Measurements from ENCODE around the gene AHDC1. TPM values are rescaled to one million over a fixed set of nuclear protein-coding genes. Genes with fewer than 3 reads are reported as not detected.

AHDC1 gene
- polyA plus RNA-seq, 3 donors: 0.16 to 3.3 (median 0.30) TPM

DNA sequence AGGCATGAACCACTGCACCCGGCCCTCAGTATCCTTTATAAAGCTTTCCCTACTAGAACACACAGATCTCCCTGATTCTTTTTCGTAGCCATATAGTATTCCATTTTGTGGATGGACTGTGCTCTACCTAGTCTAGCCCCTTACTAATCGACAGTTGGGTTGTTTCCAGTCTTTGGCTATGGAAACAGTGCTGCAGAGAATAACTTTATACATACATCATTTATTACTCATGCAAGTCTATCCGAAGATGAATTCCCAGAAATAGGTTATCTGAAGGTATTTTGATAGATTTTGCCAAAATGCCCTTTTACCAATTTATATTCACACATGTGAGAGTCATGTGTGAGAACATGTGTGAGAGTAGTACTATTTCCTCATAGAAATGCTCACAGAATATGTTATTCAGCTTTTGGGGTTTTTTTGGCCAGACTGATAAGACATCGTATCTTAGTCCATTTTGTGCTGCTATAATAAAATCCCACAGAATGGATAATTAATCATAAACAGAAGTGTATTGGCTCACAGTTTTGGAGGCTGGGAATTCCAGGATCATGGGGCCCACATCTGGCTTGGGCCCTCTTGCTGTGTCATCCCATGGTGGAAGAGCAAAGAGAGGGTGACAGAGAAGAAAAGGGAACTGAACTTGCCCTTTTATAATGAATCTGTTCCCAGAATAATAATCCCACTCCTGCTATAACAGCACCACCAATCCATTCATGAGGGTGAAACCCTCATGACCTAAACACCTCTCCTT lies 48.3 kb upstream of the AHDC1 start:
- H3K27ac Mint-ChIP-seq: peak overlapping the region; percentile 80 to 94 (median 91)
- Histone ChIP-seq H3K36me3 (replicated peaks in 1 of 2; ENCODE audit: control insufficient read depth in 1 of 2, insufficient read depth in 2 of 2, low read length in 2 of 2) (no peaks in the 10 kb centered on the region), H4K20me1 (ENCODE audit: insufficient read depth, low read length) (no peaks in the 10 kb centered on the region), H3K4me2 (replicated peaks; ENCODE audit: extremely low read depth, low read length, poor library complexity, severe bottlenecking) (peak overlapping the region; percentile 11), H2AFZ (ENCODE audit: insufficient read depth, low read depth, low read length, poor library complexity, severe bottlenecking) (no peak overlapping the region), H3K79me2 (ENCODE audit: insufficient read depth, low read length) (no peaks in the 10 kb centered on the region), H3K27me3 (ENCODE audit: control insufficient read depth in 2 of 2, insufficient read depth in 2 of 2, low read length in 2 of 2) (no peaks in the 10 kb centered on the region), H3K9me3 (replicated peaks in 1 of 2; ENCODE audit: control insufficient read depth in 1 of 2, insufficient read depth in 1 of 2, low read length in 2 of 2) (no peaks in the 10 kb centered on the region), H3K4me3 (replicated peaks in 1 of 3; ENCODE audit: low read depth in 2 of 3, low read length in 3 of 3) (no peak overlapping the region), H3K27ac (ENCODE audit: low read depth in 1 of 2, low read length in 2 of 2) (peak overlapping the region; percentile 59 to 65), H3K4me1 (ENCODE audit: control insufficient read depth in 1 of 2, insufficient read depth in 2 of 2, low read length in 2 of 2) (peaks cover 49 to 61% of the 10 kb centered on the region in 2 donors), H3K9ac (ENCODE audit: insufficient read depth, low read length, poor library complexity, severe bottlenecking) (no peak overlapping the region)
- peaks cover 0 to 7% (median 0%) of the 10 kb centered on the region in 3 donors for H3K27me3 Mint-ChIP-seq (ENCODE audit: low read depth in 3 of 3)
- peaks cover 0 to 2% of the 10 kb centered on the region in 2 donors for H3K36me3 Mint-ChIP-seq
- intact Hi-C loops (cut with micrococcal nuclease): no loop called here
- 100% methylated on average over 1 of the region's 5 CpGs for WGBS (ENCODE audit: insufficient coverage)
- TF ChIP-seq, protein P1, sequence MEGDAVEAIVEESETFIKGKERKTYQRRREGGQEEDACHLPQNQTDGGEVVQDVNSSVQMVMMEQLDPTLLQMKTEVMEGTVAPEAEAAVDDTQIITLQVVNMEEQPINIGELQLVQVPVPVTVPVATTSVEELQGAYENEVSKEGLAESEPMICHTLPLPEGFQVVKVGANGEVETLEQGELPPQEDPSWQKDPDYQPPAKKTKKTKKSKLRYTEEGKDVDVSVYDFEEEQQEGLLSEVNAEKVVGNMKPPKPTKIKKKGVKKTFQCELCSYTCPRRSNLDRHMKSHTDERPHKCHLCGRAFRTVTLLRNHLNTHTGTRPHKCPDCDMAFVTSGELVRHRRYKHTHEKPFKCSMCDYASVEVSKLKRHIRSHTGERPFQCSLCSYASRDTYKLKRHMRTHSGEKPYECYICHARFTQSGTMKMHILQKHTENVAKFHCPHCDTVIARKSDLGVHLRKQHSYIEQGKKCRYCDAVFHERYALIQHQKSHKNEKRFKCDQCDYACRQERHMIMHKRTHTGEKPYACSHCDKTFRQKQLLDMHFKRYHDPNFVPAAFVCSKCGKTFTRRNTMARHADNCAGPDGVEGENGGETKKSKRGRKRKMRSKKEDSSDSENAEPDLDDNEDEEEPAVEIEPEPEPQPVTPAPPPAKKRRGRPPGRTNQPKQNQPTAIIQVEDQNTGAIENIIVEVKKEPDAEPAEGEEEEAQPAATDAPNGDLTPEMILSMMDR (IDR thresholded peaks at IDR 0.05): no peak
- peaks cover 50% of the 10 kb centered on the region for H3K4me1 Mint-ChIP-seq
- DNase-seq: peak in 2 of 3 donors; percentile 36 to 79
- H3K9me3 Mint-ChIP-seq: no peaks in the 10 kb centered on the region
- H3K4me3 Mint-ChIP-seq: no peak overlapping the region

DNA sequence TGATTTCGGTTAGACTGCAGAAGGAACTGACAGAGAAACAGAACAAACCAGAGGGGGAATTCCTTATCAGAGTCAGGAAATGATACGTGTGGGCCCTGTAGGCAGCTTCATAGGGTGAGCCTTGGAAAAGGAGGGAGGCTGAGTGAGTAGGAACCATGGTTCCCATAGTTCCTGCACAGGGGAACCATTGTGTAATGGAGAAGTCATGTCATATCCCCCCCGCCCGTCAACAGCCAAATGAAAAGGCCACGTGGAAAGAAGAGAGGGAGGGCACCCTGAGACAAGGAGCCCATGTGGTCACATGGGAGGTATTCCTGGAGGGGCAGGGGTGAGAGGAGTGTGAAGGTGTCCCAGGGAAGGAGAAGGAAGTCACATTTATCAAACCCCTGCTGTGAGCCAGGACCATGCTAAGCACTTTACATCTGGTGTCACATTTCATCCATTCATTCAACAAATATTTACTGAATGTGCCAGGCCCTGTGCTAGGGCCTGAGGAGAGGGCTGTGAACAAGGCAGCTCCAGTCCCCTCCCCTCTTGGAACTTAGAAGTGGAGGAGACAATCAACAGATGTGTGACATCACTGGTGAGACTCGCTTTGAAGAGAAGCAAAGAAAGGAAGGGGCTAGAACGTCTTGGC lies 46.7 kb upstream of the AHDC1 start:
- no peaks in the 10 kb centered on the region for H3K36me3 ChIP-seq (replicated peaks in 1 of 2; ENCODE audit: control insufficient read depth in 1 of 2, insufficient read depth in 2 of 2, low read length in 2 of 2)
- Mint-ChIP-seq H3K27ac (peak overlapping the region; percentile 85 to 97 (median 91)), H3K9me3 (no peaks in the 10 kb centered on the region), H3K4me1 (peaks cover 46% of the 10 kb centered on the region), H3K4me3 (peak overlapping the region in 1 of 2 donors; percentile 59), H3K27me3 (ENCODE audit: low read depth in 3 of 3) (peaks cover 0 to 7% (median 3%) of the 10 kb centered on the region in 3 donors), H3K36me3 (peaks cover 0 to 2% of the 10 kb centered on the region in 2 donors)
- H2AFZ ChIP-seq (ENCODE audit: insufficient read depth, low read depth, low read length, poor library complexity, severe bottlenecking): no peak overlapping the region
- no peak overlapping the region for H3K4me3 ChIP-seq (replicated peaks in 1 of 3; ENCODE audit: low read depth in 2 of 3, low read length in 3 of 3)
- H3K9me3 ChIP-seq (replicated peaks in 1 of 2; ENCODE audit: control insufficient read depth in 1 of 2, insufficient read depth in 1 of 2, low read length in 2 of 2): no peaks in the 10 kb centered on the region
- peak overlapping the region; percentile 65 to 83 for H3K27ac ChIP-seq (ENCODE audit: low read depth in 1 of 2, low read length in 2 of 2)
- H4K20me1 ChIP-seq (ENCODE audit: insufficient read depth, low read length): no peaks in the 10 kb centered on the region
- WGBS (ENCODE audit: insufficient coverage): 26% methylated on average over 4 of the region's 7 CpGs
- no peaks in the 10 kb centered on the region for H3K79me2 ChIP-seq (ENCODE audit: insufficient read depth, low read length)
- TF ChIP-seq, protein P1 (IDR thresholded peaks at IDR 0.05): no peak
- no peak overlapping the region for H3K9ac ChIP-seq (ENCODE audit: insufficient read depth, low read length, poor library complexity, severe bottlenecking)
- peak overlapping the region; percentile 20 for H3K4me2 ChIP-seq (replicated peaks; ENCODE audit: extremely low read depth, low read length, poor library complexity, severe bottlenecking)
- H3K27me3 ChIP-seq (ENCODE audit: control insufficient read depth in 2 of 2, insufficient read depth in 2 of 2, low read length in 2 of 2): no peaks in the 10 kb centered on the region
- intact Hi-C loops (cut with micrococcal nuclease): no loop called here
- peaks cover 36 to 53% of the 10 kb centered on the region in 2 donors for H3K4me1 ChIP-seq (ENCODE audit: control insufficient read depth in 1 of 2, insufficient read depth in 2 of 2, low read length in 2 of 2)
- DNase-seq: peak; percentile 82 to 97 (median 85)

All from CD14-positive monocyte (primary cell).